NCI-H2029 (cell line): ENCODE data around the gene CST11.
"Not testable (repeated sequence)": the region's sequence is repeated elsewhere in the genome, so short reads cannot be mapped to it uniquely, and the experiment has no call there.

Experiments used
- DNase-seq: peaks from one replicate; lab custom pipeline; 2025; lab: John Stamatoyannopoulos, UW

The CST11 gene

GRCh38 chr20:23452776-23453175, at the start of gene CST11:
Gene CST11 (minus strand): TSS chr20:23452876. CDS start chr20:23452811, 65 bp downstream.
- DNase-seq: no peak

GRCh38 chr20:23501926-23502325, 49.2 kb upstream of the CST11 start:
- DNase-seq: no peak

- DNase-seq: no peak
These were observed 44.9 kb upstream of the CST11 start for GRCh38 chr20:23497536-23497935.

GRCh38 chr20:23493172-23493772, 40.6 kb upstream of the CST11 start:
- DNase-seq: no peak

GRCh38 chr20:23492292-23492691, 39.6 kb upstream of the CST11 start:
- no peak for DNase-seq

- DNase-seq: no peak
These were observed 38.1 kb upstream of the CST11 start, which contains the start of gene CST8 for GRCh38 chr20:23490817-23491216. Gene CST8 (plus strand): TSS chr20:23491117. CDS start chr20:23491668, 551 bp downstream.

- no peak for DNase-seq
These were observed 36.3 kb upstream of the CST11 start for GRCh38 chr20:23488996-23489395.

- no peak for DNase-seq
These were observed 35.8 kb upstream of the CST11 start for GRCh38 chr20:23488470-23488869.

- no peak for DNase-seq
These were observed 31.4 kb upstream of the CST11 start for GRCh38 chr20:23484081-23484480.

GRCh38 chr20:23482138-23482537, 29.5 kb upstream of the CST11 start:
- DNase-seq: no peak

- no peak for DNase-seq
These were observed 26.4 kb upstream of the CST11 start for GRCh38 chr20:23479043-23479442.

- no peak for DNase-seq
These were observed 24.5 kb upstream of the CST11 start for GRCh38 chr20:23477223-23477622.

GRCh38 chr20:23476015-23476754, 23.5 kb upstream of the CST11 start:
- DNase-seq: no peak

- DNase-seq: no peak
These were observed 22.7 kb upstream of the CST11 start for GRCh38 chr20:23475395-23475794.

GRCh38 chr20:23473293-23473692, 20.6 kb upstream of the CST11 start:
- not testable (repeated sequence) for DNase-seq

GRCh38 chr20:23472306-23472705, 19.6 kb upstream of the CST11 start:
- DNase-seq: not testable (repeated sequence)

GRCh38 chr20:23466961-23467360, 14.3 kb upstream of the CST11 start:
- DNase-seq: not testable (repeated sequence)

GRCh38 chr20:23461180-23461579, 8.5 kb upstream of the CST11 start:
- DNase-seq: no peak

GRCh38 chr20:23459461-23460150, 6.9 kb upstream of the CST11 start:
- DNase-seq: no peak

GRCh38 chr20:23456873-23457272, 4.2 kb upstream of the CST11 start:
- no peak for DNase-seq

GRCh38 chr20:23456409-23456808, 3.7 kb upstream of the CST11 start:
- no peak for DNase-seq

GRCh38 chr20:23455639-23456038, 3.0 kb upstream of the CST11 start:
- DNase-seq: no peak

GRCh38 chr20:23454816-23455215, 2.1 kb upstream of the CST11 start:
- DNase-seq: no peak
